Large intestine (tissue), 3 donors: ENCODE data around the gene GBP6. TPM values are rescaled to one million over a fixed set of nuclear protein-coding genes. Genes with fewer than 3 reads are reported as not detected.
"Not testable (repeated sequence)": the region's sequence is repeated elsewhere in the genome, so short reads cannot be mapped to it uniquely, and the experiment has no call there.

Source experiments
- DNase-seq, 2 donors: peaks; one replicate each; pipeline versions ENCODE4 v3.0.0 to v3.0.0-alpha.2; 2013
- H3K27ac ChIP-seq: one replicate; pipeline ENCODE4 v1.5.1; 2013; ENCODE audit warnings: low read length
- H3K27me3 ChIP-seq: 2 replicates; pipeline ENCODE4 v1.6.1; 2013; ENCODE audit warnings: low read length; ENCODE audit not compliant: control insufficient read depth, insufficient read depth
- H3K36me3 ChIP-seq: 2 replicates; pipeline ENCODE4 v1.6.1; 2013; ENCODE audit warnings: low read length; ENCODE audit not compliant: control insufficient read depth, insufficient read depth
- H3K4me1 ChIP-seq: one replicate; pipeline ENCODE4 v1.6.1; 2013; ENCODE audit warnings: low read length; ENCODE audit not compliant: control insufficient read depth, insufficient read depth
- H3K4me3 ChIP-seq: one replicate; pipeline ENCODE4 v1.5.1; 2013; ENCODE audit warnings: low read length
- H3K9me3 ChIP-seq: one replicate; pipeline ENCODE4 v1.6.1; 2013; ENCODE audit warnings: mild to moderate bottlenecking, low read depth, low read length, moderate library complexity; ENCODE audit not compliant: control insufficient read depth
- WGBS: methylation state at CpG from one replicate; pipeline ENCODE4 v1.1.5; 2013; ENCODE audit warnings: low lambda C conversion rate; ENCODE audit not compliant: insufficient coverage; 5-methylcytosine and 5-hydroxymethylcytosine counted together
- polyA plus RNA-seq: library from polyadenylated mRNA; unstranded; fragments of 120-200 nt; gene quantifications from one replicate; pipeline ENCODE4 v1.2.1, GENCODE V29; 2013

The GBP6 gene
- polyA plus RNA-seq, 1 donor: 0.04 TPM

DNA sequence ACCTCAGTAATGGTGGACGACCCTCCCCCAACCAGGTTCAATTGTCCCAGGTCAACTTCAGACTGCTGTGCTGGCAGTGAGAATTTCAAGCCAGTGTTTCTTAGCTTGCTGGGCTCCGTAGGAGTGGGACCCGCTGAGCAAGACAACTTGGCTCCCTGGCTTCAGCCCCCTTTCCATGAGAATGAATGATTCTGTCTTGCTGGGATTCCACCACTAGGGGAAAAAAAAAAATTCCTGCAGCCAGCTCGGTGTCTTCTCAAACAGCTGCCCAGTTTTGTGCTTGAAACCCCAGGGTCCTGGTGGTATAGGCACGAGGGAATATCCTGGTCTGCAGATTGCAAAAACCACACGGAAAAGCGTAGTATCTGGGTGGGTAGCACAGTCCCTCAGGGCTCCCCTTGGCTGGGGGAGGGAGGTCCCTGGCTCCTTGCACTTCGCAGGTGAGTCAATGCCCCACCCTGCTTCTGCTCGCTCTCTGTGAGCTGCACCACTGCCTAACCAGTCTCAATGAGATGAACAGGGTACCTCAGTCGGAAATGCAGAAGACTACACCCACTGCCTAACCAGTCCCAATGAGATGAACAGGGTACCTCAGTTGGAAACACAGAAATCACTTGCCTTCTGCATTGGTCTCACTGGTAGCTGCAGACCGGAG, 41.5 kb downstream of the GBP6 start:
- Histone ChIP-seq H3K4me3 (no peak overlapping the region), H3K27ac (no peak overlapping the region), H3K4me1 (no peaks in the 10 kb centered on the region), H3K27me3 (no peaks in the 10 kb centered on the region), H3K36me3 (no peaks in the 10 kb centered on the region), H3K9me3 (no peaks in the 10 kb centered on the region)
- no peak for DNase-seq
- 100% methylated on average over 1 of the region's 11 CpGs for WGBS

DNA sequence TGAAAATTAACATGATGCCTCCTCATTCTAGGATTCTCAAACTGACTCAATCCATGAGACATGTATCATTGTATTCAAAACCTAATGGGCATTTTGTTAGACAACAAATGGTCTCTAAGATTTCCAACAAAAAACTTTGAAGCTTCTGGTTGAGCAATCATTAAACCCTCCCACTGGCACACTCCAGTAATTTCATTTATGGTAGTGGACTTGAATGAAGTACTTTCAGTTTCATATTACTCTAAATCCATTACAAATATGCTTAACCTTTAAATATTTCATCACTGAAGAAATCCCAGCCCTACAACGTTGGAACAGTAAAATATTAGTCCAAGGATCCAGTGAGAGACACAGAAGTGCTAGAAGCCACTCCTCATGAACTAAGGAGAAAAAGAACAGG, 43.5 kb downstream of the GBP6 start:
- no CpG with 5 or more reads among the region's 1 CpG for WGBS
- DNase-seq: peak; percentile 15 to 63
- H3K4me1 ChIP-seq: no peaks in the 10 kb centered on the region

DNA sequence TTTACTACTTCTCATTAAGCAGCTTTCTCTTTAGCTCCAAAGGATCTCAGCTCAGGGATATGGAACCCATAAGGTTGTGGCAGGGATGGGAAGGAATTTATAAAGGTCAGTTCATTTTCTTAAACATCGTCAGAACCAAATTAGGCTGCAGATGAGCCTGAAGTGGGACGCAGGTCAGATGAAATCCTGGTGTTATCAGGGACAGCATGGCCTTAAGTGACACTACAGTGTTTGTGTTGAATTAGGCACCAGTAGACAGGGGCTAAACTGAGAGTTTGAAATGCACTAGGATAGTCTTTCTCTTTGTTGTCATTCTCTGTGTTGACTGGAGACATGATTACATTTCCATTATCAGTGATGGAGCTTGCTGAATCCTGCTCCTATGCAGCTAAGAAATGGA, 43.9 kb downstream of the GBP6 start:
- not testable (repeated sequence) for H3K9me3 ChIP-seq

More for the DNA sequence above, 43.5 kb downstream of the GBP6 start:
- no peaks in the 10 kb centered on the region for H3K27me3 ChIP-seq
- no peak overlapping the region for H3K4me3 ChIP-seq
- H3K36me3 ChIP-seq: no peaks in the 10 kb centered on the region
- H3K9me3 ChIP-seq: no peaks in the 10 kb centered on the region
- no peak overlapping the region for H3K27ac ChIP-seq

DNA sequence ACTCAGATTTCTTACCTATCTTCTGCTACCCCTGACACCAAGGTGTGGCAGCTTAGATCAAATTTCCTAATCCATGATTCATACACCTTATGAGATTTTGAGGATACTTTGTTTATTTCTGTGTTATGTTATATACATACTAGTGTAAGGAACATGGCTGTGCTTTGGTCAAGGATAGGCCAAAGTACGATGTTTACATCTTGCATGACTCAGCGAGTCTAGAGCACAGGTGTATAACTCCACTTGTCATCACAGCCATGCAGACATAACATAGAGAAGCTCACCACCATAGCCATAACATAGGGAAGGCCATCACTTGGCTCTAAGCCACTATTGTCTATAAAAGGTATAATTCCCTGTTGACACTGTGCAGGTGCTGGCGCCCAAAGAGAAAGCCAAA, 61.2 kb downstream of the GBP6 start:
- no peak overlapping the region for H3K4me3 ChIP-seq
- H3K9me3 ChIP-seq: no peaks in the 10 kb centered on the region
- H3K4me1 ChIP-seq: no peaks in the 10 kb centered on the region
- H3K27ac ChIP-seq: no peak overlapping the region
- peak; percentile 6 to 60 for DNase-seq
- H3K36me3 ChIP-seq: no peaks in the 10 kb centered on the region
- WGBS: no CpG with 5 or more reads among the region's 3 CpGs
- no peaks in the 10 kb centered on the region for H3K27me3 ChIP-seq

More for the DNA sequence above, 43.9 kb downstream of the GBP6 start:
- WGBS: no CpG with 5 or more reads among the region's 2 CpGs
- H3K4me1 ChIP-seq, H3K4me3 ChIP-seq, H3K27ac ChIP-seq, DNase-seq, H3K36me3 ChIP-seq, H3K27me3 ChIP-seq: not testable (repeated sequence)

DNA sequence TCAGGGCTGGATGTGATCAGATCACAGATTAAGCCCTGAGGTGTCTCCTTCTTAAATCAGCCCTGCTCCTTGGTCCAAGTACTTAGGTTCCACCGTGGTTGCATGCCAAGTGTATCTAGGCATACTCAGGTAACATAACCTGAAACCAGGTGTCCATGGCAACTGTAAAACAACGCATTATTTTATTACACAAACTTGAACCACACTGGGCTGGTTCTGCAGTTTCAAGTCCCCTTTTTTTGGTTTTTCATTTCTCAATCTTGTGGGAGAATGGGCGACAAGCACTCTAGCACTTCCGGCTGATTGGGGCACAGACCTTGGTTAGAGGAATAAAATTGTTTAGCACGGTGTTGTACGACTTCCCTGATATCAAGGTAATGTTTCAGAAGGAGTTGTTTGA, 65.2 kb downstream of the GBP6 start:
- Histone ChIP-seq H3K27ac (no peak overlapping the region), H3K4me3 (no peak overlapping the region), H3K36me3 (no peaks in the 10 kb centered on the region), H3K4me1 (no peaks in the 10 kb centered on the region), H3K27me3 (no peaks in the 10 kb centered on the region), H3K9me3 (no peaks in the 10 kb centered on the region)
- 87% methylated on average over 3 of the region's 6 CpGs for WGBS
- DNase-seq: no peak

DNA sequence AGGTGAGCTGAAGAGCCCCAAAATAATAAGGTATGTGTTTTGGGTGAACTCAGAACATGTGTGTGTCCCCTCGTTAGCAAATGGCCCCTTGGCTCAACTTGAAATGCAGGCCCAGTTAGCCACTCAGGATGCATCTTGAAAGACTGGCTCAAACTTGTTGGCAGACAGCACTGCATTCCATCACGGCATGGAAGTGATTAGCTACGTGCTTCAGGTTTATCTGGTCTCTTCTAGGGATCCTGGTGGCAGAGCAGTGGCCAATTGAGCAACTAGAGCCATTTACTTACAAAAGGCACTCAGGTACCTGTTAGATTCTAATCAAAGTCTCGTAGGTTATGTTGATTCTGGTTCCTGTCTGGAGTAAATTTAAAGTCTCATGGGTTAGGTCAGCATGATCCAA, 65.8 kb downstream of the GBP6 start:
- H3K27me3 ChIP-seq, H3K36me3 ChIP-seq, H3K27ac ChIP-seq, H3K4me1 ChIP-seq, DNase-seq, H3K9me3 ChIP-seq, H3K4me3 ChIP-seq: not testable (repeated sequence)
- WGBS: no CpG with 5 or more reads among the region's 4 CpGs

DNA sequence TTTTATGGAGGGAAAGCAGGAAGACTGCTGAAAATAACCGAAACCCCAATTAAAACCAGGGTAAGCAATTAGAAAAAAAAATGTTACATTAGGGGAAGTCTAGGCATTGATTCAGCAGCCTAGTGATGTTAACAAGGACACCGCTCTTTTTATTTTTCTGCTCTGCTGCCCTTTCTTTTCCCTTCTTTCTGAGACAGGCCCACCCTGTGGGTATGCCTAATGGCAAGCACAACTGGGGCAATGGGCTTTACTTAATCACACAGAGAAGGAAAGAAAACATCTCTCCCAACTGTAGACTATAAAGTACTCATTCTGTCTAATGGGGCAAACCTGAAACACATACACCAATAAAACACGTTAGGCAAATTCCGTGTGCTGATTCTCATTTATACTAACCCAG, 69.6 kb downstream of the GBP6 start:
- no peak for DNase-seq
- H3K36me3 ChIP-seq: no peaks in the 10 kb centered on the region
- no peaks in the 10 kb centered on the region for H3K27me3 ChIP-seq
- no peak overlapping the region for H3K4me3 ChIP-seq
- no peaks in the 10 kb centered on the region for H3K9me3 ChIP-seq
- no peaks in the 10 kb centered on the region for H3K4me1 ChIP-seq
- no peak overlapping the region for H3K27ac ChIP-seq
- no CpG with 5 or more reads among the region's 4 CpGs for WGBS

DNA sequence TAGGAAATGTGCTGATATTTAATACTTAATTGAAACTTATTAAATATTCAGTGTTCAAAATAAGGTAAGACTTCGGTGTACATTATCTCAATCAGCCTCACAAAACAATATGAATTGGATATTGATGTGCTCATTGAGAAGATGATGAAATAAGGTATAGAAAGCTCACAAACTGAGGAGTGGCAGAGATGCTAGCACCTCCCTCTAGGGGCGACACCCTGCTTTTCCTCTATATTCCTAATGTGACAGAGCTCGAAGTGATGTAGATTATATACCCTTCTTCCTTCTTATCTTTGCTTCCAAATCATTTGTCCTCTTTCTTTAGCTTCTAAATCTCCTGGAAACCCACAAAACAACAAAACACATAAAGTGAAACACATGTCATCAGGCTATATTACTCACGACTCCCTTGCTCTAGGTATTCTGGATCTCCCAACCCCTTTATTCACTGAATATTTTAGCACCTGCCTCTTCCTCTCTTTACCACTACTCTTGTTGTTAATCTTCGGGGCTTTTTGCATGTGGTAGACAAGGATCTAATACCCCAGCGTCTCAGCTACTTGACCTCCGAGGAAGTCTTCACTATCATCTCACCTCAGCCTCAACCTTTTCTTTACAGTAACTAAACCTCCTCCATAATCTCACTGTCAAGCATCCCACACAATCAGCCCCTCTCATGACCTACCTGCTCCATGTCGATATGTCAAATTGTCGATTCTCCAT, 70.4 kb downstream of the GBP6 start:
- DNase-seq, H3K9me3 ChIP-seq, H3K36me3 ChIP-seq, H3K4me3 ChIP-seq, H3K27me3 ChIP-seq, H3K4me1 ChIP-seq, H3K27ac ChIP-seq: not testable (repeated sequence)
- 100% methylated on average over 1 of the region's 9 CpGs for WGBS

Other genes starting within 250 kb of the GBP6 start
- gene GBP2, start 237.9 kb upstream of the GBP6 start, polyA plus RNA-seq: 56.9 TPM
- 0.10 TPM for gene GBP7, start 188.1 kb upstream of the GBP6 start, polyA plus RNA-seq
- 8.9 TPM for gene GBP4, start 165.1 kb upstream of the GBP6 start, polyA plus RNA-seq
- gene GBP5, start 91.2 kb upstream of the GBP6 start, polyA plus RNA-seq: 1.7 TPM
- 10.2 TPM for gene LRRC8B, start 160.8 kb downstream of the GBP6 start, polyA plus RNA-seq